ENCODE results near the gene ZNF296.

DNA sequence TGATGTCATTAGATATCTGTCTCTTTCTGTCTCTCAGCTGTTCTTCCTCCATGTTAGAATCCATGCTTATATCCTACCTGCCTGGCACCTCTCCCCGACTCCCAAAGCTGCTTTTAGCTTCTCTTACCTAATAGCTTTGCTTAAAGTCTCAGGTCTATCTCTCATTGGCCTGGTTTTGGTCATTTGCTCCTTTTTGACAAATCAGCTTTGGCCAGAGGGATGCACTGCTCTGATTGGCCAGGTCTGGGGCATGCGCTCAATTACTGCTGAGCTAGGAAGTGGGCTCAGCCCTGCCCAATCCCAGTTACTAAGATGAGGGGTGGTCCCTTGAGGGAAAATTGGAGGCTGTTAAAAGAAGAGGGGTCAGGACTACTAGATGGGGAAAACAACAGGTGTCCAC lies 48.9 kb downstream of the ZNF296 start:
- TF ChIP-seq, protein P1, sequence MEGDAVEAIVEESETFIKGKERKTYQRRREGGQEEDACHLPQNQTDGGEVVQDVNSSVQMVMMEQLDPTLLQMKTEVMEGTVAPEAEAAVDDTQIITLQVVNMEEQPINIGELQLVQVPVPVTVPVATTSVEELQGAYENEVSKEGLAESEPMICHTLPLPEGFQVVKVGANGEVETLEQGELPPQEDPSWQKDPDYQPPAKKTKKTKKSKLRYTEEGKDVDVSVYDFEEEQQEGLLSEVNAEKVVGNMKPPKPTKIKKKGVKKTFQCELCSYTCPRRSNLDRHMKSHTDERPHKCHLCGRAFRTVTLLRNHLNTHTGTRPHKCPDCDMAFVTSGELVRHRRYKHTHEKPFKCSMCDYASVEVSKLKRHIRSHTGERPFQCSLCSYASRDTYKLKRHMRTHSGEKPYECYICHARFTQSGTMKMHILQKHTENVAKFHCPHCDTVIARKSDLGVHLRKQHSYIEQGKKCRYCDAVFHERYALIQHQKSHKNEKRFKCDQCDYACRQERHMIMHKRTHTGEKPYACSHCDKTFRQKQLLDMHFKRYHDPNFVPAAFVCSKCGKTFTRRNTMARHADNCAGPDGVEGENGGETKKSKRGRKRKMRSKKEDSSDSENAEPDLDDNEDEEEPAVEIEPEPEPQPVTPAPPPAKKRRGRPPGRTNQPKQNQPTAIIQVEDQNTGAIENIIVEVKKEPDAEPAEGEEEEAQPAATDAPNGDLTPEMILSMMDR (IDR thresholded peaks at IDR 0.05), result no peak
- no peak for TF ChIP-seq POLR2A (IDR thresholded peaks at IDR 0.05)

All from upper lobe of left lung (tissue), 4 donors.